OCI-LY1 (cell line): ENCODE data around the gene SLIT3.

ENCODE experiments used
- H2AFZ ChIP-seq: fragments of 200-600 bp; sonication (generic), shearing (Covaris generic); 2 replicates; pipeline ENCODE4 v1.6.0; 2014; ENCODE audit warnings: antibody characterized with exemption, mild to moderate bottlenecking, low read length
- H3F3A ChIP-seq: fragments of 200-600 bp; sonication (generic), shearing (Covaris generic); 2 replicates; pipeline ENCODE4 v1.6.0; 2014; ENCODE audit warnings: mild to moderate bottlenecking, antibody characterized with exemption, low read length, moderate library complexity; ENCODE audit not compliant: insufficient read depth
- H3K27ac ChIP-seq: fragments of 200-600 bp; sonication (generic); 2 replicates; pipeline ENCODE4 v1.5.1; 2014; ENCODE audit warnings: low read length, mixed run types, mild to moderate bottlenecking, low read depth; ENCODE audit not compliant: poor library complexity, severe bottlenecking
- H3K27me3 ChIP-seq: fragments of 200-600 bp; sonication (generic); 2 replicates; pipeline ENCODE4 v1.6.0; 2014; ENCODE audit warnings: antibody characterized with exemption, mild to moderate bottlenecking, low read length, moderate library complexity; ENCODE audit not compliant: insufficient read depth
- H3K36me3 ChIP-seq: fragments of 200-600 bp; sonication (generic); 2 replicates; pipeline ENCODE4 v1.6.1; 2014; ENCODE audit warnings: mild to moderate bottlenecking, antibody characterized with exemption, low read length, moderate library complexity, mixed read lengths; ENCODE audit not compliant: insufficient read depth
- H3K4me1 ChIP-seq: fragments of 200-600 bp; sonication (generic); 2 replicates; pipeline ENCODE4 v1.5.1; 2014; ENCODE audit warnings: mild to moderate bottlenecking, low read length, moderate library complexity; ENCODE audit not compliant: insufficient read depth, severe bottlenecking
- H3K4me2 ChIP-seq: fragments of 200-600 bp; sonication (generic), shearing (Covaris generic); 2 replicates; pipeline ENCODE4 v1.6.1; 2014; ENCODE audit warnings: low read length
- H3K4me3 ChIP-seq: fragments of 200-600 bp; sonication (generic); 2 replicates; pipeline ENCODE4 v1.5.1; 2014; ENCODE audit warnings: low read length, low read depth, mild to moderate bottlenecking, mixed read lengths; ENCODE audit not compliant: poor library complexity, severe bottlenecking
- H3K79me2 ChIP-seq: fragments of 200-600 bp; shearing (Covaris generic); 2 replicates; pipeline ENCODE4 v1.6.1; 2016; ENCODE audit warnings: mixed run types, low read length, mixed read lengths; ENCODE audit not compliant: insufficient read depth
- H3K9ac ChIP-seq: fragments of 200-600 bp; sonication (generic), shearing (Covaris generic); 2 replicates; pipeline ENCODE4 v1.6.1; 2014; ENCODE audit warnings: mild to moderate bottlenecking, low read length, mixed read lengths
- H3K9me2 ChIP-seq: fragments of 200-600 bp; sonication (generic), shearing (Covaris generic); 2 replicates; pipeline ENCODE4 v1.6.1; 2014; ENCODE audit warnings: low read depth, mild to moderate bottlenecking, low read length, mixed read lengths
- H3K9me3 ChIP-seq: fragments of 200-600 bp; shearing (Covaris generic); 2 replicates; pipeline ENCODE4 v1.6.1; 2014; ENCODE audit warnings: low read length, mixed read lengths
- H4K20me1 ChIP-seq: fragments of 200-600 bp; sonication (generic), shearing (Covaris generic); 2 replicates; pipeline ENCODE4 v1.6.0; 2016; ENCODE audit warnings: mild to moderate bottlenecking, low read length; ENCODE audit not compliant: insufficient read depth
- CTCF ChIP-seq: fragments of 200-600 bp; sonication (generic), shearing (Covaris generic); IDR thresholded peaks from 2 replicates; pipeline ENCODE4 v1.5.1; 2017; ENCODE audit warnings: mild to moderate bottlenecking, antibody characterized with exemption, low read length, moderate library complexity, mixed read lengths
- EZH2 ChIP-seq: fragments of 200-600 bp; sonication (generic), shearing (Covaris generic); IDR thresholded peaks from 2 replicates; pipeline ENCODE4 v1.8.0; 2017; ENCODE audit warnings: borderline replicate concordance, mixed run types, mild to moderate bottlenecking, antibody characterized with exemption, low read length, moderate library complexity, mixed read lengths

Gene SLIT3

GRCh38 chr5:168951356-168951755 lies 349.6 kb downstream of the SLIT3 start:
- Histone ChIP-seq H4K20me1 (no peaks in the 10 kb centered on the region), H2AFZ (no peak overlapping the region)

GRCh38 chr5:168950241-168950951 lies 350.5 kb downstream of the SLIT3 start:
- H3K27me3 ChIP-seq = 0 out of 2 replicates have a peak, but pooled peaks cover 2% of the 10 kb centered on the region
- no peaks in the 10 kb centered on the region for H3F3A ChIP-seq
- H3K36me3 ChIP-seq = no peaks in the 10 kb centered on the region
- H3K79me2 ChIP-seq = no peaks in the 10 kb centered on the region
- H3K9ac ChIP-seq = no peak overlapping the region
- no peak overlapping the region for H3K4me3 ChIP-seq
- no peaks in the 10 kb centered on the region for H3K9me2 ChIP-seq
- no peak for TF ChIP-seq CTCF
- no peak for TF ChIP-seq EZH2
- H2AFZ ChIP-seq = no peak overlapping the region
- H3K4me2 ChIP-seq = no peak overlapping the region
- H3K27ac ChIP-seq = no peak overlapping the region
- H3K4me1 ChIP-seq = no peaks in the 10 kb centered on the region
- H3K9me3 ChIP-seq = no peaks in the 10 kb centered on the region
- H4K20me1 ChIP-seq = no peaks in the 10 kb centered on the region

More at GRCh38 chr5:168951356-168951755, 349.6 kb downstream of the SLIT3 start:
- Histone ChIP-seq H3K4me2 (no peak overlapping the region), H3K9me3 (no peaks in the 10 kb centered on the region), H3K9me2 (no peaks in the 10 kb centered on the region), H3K27ac (no peak overlapping the region), H3K4me3 (no peak overlapping the region), H3K9ac (no peak overlapping the region), H3K36me3 (no peaks in the 10 kb centered on the region), H3K79me2 (no peaks in the 10 kb centered on the region), H3K4me1 (no peaks in the 10 kb centered on the region), H3K27me3 (0 out of 2 replicates have a peak, but pooled peaks cover 6% of the 10 kb centered on the region), H3F3A (no peaks in the 10 kb centered on the region)
- TF ChIP-seq EZH2 (no peak), CTCF (no peak)

GRCh38 chr5:168948746-168949145 lies 352.2 kb downstream of the SLIT3 start:
- H3F3A ChIP-seq = no peaks in the 10 kb centered on the region
- H3K9ac ChIP-seq = no peak overlapping the region
- H3K79me2 ChIP-seq = no peaks in the 10 kb centered on the region
- H3K27ac ChIP-seq = no peak overlapping the region
- H4K20me1 ChIP-seq = no peaks in the 10 kb centered on the region
- no peak overlapping the region for H3K4me3 ChIP-seq
- H3K36me3 ChIP-seq = no peaks in the 10 kb centered on the region
- H3K9me3 ChIP-seq = no peaks in the 10 kb centered on the region
- no peak overlapping the region for H3K4me2 ChIP-seq
- no peaks in the 10 kb centered on the region for H3K9me2 ChIP-seq
- TF ChIP-seq CTCF (no peak), EZH2 (no peak)
- no peaks in the 10 kb centered on the region for H3K27me3 ChIP-seq
- H2AFZ ChIP-seq = no peak overlapping the region
- H3K4me1 ChIP-seq = no peaks in the 10 kb centered on the region
